NAMALWA (cell line): ENCODE measurements around the gene CHST15.

Experiments
- DNase-seq: peaks from one replicate; pipeline ENCODE4 v3.0.0-alpha.2; 2015; ENCODE audit warnings: low spot score

The CHST15 gene, protein sequence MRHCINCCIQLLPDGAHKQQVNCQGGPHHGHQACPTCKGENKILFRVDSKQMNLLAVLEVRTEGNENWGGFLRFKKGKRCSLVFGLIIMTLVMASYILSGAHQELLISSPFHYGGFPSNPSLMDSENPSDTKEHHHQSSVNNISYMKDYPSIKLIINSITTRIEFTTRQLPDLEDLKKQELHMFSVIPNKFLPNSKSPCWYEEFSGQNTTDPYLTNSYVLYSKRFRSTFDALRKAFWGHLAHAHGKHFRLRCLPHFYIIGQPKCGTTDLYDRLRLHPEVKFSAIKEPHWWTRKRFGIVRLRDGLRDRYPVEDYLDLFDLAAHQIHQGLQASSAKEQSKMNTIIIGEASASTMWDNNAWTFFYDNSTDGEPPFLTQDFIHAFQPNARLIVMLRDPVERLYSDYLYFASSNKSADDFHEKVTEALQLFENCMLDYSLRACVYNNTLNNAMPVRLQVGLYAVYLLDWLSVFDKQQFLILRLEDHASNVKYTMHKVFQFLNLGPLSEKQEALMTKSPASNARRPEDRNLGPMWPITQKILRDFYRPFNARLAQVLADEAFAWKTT

DNA sequence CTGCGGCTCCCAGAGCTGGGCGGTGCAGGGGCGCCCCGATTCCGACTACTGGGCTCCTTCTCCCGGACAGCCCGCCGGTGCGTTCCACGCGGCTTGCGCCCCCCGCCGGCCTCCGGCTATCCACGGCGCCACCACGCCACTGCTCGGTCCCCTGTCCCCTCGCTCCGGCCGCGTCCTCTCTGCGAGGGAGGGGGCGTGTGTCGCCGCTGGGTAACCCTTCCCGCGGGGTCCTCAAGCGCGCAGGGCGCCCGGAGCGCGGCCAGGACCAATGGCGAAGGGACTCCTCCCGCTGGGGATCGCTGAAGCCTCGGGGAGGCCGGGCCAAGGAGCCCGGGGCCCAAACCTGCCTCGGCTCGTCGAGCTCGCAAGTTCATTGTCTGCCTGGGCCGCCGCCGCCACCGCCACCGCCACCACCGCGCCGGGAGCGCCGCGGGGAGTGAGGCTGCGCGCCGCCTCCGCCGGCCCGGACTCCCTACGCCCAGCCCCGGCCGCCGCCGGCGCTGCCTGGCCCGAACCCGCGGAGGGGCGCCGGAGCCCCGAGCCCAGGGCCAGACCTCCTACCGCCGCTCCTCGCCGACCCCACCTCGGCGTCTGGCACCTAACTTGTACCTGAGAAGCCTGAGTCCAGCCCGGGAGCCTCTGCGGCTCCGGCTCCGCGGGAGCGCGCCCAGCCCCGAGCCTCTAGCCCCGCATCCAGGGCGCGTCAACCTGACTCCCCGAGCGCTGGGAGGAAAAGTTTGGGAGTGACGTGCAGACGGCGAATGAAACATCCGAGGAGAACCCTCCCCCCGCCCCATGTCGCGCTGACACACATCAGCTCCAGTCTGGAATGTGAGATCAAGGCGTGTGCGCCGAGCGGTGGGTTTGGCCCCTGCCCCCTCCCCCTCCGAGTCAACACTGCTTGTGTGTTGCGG is at the start of gene CHST15:
Gene CHST15, minus strand, starts transcription at position 739 of the 914 bp plus-strand sequence. CDS start 47,386 bp downstream, outside the sequence.
- peak; percentile 68 for DNase-seq

DNA sequence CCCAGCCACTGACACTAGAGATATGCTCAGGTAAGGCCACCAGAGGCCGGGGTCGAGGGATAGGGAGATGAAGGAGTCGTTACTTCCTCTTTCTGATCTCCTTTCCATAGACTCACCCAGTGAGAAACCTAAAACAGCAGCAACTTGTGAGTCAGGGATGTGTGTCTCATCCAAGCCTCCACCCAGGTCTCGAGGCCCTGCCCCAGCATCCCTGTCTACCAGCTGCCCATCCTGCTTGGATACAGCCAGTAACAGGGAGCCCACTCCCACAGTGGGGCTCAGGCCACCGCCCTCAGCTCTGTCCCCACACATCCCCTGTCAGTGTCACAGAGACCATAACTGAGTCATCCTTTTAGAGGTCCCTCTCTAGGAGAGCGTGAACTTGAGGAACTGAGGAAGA is 49.6 kb upstream of the CHST15 start:
- peak; percentile 73 for DNase-seq

DNA sequence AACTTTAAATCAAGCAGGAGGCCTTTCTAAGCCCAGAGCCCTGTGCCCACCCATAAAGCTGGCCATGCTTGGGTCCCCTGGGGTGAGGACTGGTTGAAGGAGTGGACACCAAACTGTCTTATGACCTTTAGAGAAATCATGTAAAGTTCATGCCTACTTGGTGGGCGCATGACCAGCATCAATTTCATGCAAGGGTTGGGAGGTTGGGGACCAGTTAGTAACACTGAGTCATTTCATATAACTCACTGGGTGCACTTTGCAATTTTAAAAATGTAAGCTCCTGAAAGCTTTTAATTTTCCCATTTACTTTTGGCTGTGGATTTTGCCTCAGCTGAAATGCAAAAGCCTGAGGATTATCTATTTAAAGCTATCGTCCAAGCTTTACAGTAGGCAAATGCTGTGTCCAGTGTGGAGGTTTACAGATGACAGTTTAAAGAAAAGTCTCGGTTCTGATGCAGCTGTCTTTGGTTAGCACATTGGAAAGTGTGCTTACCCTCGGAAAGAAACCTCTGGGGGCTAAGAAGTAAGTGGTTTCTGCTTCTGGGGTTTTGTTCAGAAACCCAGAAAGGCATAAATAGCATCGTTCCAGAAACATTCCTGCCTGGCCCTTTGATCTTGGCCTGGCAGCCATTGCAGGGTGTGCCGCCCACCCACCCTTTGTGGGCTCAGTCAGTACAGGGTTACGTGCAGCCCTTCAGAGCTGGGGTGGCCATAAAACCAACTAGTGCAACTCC is 48.8 kb upstream of the CHST15 start:
- peak; percentile 42 for DNase-seq

DNA sequence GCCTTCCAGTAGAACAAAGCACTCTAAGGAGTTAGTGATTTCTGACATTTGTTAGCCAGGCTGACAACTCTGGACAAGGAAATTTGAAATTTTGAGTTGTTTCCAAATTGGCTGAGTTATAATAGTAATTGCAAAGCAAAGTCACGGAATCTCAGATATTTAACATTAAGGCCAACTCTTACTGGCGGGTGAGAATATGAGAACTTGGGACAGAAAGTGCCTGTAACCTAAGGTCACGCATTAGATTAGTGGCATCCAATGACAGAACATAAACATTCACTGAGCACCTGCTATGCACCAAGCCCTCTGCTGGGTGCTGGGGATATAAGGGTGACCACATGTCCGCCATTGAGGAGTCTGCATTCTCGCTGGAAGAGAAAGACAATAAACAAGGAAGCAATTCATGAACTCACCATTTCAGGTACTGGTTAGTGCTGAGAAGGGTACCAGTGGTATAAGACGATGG is 45.5 kb upstream of the CHST15 start:
- no peak for DNase-seq

- no peak for DNase-seq
Measured at GRCh38 chr10:124138195-124138882, 44.9 kb upstream of the CHST15 start.

- no peak for DNase-seq
Measured at GRCh38 chr10:124134251-124134893, 41.0 kb upstream of the CHST15 start.

DNA sequence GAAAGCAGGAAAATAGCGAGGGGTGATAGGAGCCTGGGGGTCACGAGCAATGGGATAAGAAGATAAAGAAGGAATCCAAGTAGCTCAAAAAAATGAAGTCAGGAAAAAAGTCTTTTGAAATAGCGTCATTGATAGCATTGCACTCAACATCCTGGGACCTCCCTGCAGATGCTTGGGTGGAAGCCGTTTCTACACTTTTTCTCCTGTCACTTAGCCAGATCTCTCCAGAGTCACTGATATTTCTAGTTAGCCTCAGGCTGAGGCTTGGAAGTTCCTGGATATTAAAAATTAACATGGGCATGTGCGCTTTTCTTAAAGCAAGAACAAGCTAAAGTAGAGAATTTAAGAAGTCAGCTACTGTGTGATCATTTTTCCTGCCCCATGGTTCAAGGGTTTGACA is 39.5 kb upstream of the CHST15 start:
- DNase-seq = no peak

DNA sequence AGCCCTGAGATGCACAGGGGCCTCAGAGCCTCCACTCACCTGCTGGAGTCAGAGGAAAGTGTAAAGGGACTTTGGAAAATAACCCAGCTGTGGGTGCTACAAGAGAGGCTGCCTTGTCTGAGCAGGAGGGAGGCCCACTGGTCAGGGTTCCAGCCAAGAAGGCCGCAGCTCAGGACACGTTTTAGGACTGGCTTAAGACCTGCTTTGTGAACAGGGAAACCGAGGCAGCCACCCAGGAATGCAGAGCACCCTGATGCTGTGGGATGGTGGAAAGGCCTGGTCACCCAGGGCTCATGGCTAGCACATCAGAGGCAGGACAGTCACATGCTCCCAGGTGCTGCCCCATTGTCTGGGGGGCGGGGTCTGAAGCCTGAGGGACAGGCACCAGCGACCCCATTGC is 38.9 kb upstream of the CHST15 start:
- DNase-seq = no peak

- no peak for DNase-seq
Measured at GRCh38 chr10:124131172-124131571, 37.8 kb upstream of the CHST15 start.

DNA sequence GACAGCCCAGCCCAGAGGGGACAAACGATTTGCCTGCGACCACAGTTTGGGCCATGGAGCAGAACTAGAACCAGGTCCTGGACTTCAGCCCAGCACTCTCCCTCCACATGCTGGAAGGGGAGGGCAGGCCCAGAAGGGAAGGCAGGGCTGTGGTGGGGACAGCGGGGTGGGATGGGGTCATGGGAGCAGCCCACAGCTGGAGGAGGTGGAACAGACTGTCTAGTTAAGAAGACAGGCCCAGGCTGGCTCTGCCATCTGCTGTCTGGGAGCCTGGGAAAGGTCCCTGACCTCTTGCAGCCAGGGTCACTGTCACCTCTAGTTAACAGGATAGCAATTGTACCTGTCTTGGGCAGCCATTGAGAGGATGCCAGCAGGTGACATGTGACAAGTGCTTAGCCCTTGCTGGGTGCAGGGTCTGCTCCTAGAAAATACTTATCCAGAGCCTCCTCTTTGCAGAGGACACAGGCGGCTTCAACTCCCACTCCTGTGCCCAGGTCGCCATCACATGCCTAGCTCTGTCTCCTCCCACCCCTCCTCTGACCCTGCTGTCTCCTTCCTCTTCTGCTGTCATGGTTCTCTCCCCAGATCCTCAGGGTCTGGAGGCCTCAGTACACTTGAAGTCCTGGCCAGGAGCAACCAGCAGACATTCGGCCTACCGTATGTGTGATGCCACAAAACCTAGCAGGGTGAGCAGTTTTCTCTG is 37.0 kb upstream of the CHST15 start:
- no peak for DNase-seq

GRCh38 chr10:124129471-124129870 is 36.1 kb upstream of the CHST15 start:
- DNase-seq = no peak

GRCh38 chr10:124128811-124129145 is 35.4 kb upstream of the CHST15 start:
- no peak for DNase-seq

DNA sequence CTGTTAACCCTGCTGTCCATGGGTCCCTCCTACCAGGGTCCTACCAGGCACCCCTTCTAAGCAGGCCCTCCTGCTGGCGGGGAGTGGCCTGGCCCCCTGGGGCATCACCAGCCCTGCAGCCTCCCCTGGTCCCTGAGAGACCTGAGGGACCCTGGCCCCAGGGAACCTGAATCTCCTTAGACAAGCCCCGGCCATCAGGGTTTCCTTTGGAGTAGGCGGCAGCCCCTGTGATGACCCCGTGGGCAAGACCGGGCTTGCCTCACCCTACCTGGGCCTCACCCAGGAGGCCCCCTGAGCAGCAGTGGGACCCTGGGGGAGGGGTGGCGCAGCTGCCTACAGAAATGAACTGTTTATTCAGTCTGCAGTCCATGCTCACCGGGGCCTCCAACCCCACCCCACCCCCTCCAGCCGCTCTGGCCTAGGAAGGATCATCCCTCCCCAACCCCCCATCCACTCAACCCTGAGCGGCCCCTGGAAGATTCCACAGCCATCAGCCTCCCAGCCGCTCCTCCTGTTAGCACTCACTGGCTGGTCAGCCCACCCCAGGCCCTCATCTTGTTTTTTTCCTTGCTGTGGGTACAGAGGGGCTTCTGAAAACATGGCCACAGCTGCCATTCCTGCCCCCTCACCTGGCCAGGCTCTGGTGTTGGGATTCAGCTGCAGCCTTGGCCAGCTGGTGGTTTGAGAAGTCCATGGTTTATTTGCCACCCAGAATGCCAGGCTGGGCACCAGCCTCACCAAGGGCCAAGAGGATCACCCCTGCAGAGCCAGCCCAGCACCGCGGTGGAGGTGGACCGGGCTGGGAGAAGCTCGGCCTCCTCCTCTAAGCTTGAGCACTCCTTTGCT is 34.8 kb upstream of the CHST15 start:
- no peak for DNase-seq

GRCh38 chr10:124127563-124127962 is 34.2 kb upstream of the CHST15 start:
- no peak for DNase-seq

- no peak for DNase-seq
Measured at GRCh38 chr10:124126983-124127385, 33.6 kb upstream of the CHST15 start.

DNA sequence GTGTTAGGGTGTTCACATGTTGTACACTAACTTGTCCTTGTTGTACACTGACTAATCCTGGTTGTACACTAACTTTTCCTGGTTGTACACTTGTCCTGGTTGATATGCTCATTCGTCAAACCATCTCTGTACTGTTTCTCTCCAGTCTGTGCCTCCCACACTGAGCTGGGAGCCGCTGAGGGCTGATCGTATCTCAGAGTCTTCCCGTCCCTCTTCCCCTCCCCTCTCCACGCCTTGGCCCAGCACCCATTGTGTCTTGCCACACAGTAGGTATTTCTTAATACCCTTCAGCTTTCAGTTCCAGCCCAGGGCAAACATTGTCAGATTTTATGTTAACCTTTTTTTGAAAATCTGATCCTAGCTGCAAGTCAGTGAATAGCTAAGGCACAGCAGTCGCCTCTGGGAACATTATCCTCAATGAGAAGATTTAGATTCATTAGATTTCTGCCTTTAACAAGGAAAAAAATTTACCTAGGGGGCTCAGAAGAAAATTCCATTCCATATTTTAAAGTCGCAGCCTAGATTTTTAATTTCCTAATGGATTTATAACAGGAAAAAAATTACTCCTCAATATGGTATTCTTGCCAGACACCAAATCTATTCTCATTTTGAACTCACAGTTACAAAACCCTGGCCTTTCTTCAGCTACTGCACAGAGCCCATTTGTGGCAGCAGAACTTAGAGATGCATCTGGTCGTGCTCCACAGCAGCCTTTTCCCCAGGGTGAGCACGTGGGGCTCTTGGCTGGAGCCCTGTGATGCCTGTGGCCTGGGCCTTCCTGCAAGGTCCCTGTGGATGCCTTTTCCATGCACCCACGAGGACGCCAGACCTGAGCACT is 33.0 kb upstream of the CHST15 start:
- no peak for DNase-seq

DNA sequence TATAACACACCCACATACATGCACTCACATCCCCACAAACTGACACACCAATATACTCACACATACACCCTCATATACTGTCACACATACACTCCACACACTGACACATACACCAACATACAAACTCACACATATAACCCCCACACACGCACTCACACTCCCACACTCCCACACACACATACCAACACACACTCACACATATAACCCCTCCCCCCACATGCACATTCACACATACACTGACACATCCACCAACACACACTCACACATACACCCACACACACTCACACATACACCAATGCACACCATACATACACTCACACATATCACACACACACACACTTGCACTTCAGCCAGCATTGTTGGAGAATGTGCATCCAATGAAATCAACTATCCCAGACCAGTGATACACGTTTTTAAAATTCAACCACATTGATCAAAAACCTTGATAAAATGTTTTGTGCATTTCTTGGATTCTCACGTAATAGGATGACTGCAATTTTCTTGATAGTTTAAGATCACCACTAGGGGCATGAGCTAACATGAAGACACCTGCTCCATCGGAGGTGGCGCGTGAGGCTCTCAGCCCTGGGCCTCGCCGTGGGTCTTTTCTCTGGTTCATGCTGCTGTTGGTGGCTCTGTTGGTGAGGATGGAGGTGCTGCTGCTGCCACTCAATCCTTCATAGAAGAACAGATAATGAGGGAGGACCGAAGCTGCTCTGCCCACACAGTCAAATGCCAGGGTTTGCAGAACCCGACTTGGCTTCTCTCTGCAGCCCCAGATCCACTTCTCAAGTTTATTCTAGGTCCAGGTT is 32.1 kb upstream of the CHST15 start:
- peak; percentile 77 for DNase-seq

- DNase-seq = no peak
Measured at GRCh38 chr10:124124769-124125161, 31.4 kb upstream of the CHST15 start.
